Measurements from ENCODE around the gene YEATS2.

DNA sequence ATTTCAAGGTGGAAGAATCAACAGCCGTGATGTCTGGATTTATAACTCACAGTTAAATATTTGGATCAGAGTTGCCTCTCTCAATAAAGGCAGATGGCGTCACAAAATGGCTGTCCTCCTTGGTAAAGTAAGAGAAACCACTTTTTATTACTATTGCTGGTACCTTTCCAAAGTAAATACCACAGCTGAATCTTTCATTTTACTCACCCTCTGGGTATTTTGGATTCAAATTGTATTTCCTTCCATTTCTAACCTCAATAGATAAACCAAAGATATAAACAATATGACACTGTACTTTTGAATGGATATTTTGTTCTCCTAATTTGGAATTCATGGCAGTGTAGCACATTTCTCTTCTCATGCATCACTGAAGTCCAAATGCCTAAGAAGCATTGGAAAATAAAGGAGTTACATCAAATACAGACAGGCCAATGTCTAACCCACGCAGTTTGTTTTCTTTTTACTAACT lies 32.6 kb upstream of the YEATS2 start:
- TF ChIP-seq SUZ12 (IDR thresholded peaks at IDR 0.05) (no peak), ELF4 (IDR thresholded peaks at IDR 0.05) (no peak), FOXM1 (IDR thresholded peaks at IDR 0.05; ENCODE audit: borderline replicate concordance) (no peak), SP1 (IDR thresholded peaks at IDR 0.05) (no peak), FOXK2 (IDR thresholded peaks at IDR 0.05) (no peak), FOXA1 (IDR thresholded peaks at IDR 0.05) (no peak), ZNF384 (IDR thresholded peaks at IDR 0.05) (no peak), HDGF (IDR thresholded peaks at IDR 0.05; ENCODE audit: borderline replicate concordance) (no peak), BHLHE40 (IDR thresholded peaks at IDR 0.05; ENCODE audit: borderline replicate concordance) (no peak)
